Measurements from ENCODE around the gene R3HDML.

Gene R3HDML

DNA sequence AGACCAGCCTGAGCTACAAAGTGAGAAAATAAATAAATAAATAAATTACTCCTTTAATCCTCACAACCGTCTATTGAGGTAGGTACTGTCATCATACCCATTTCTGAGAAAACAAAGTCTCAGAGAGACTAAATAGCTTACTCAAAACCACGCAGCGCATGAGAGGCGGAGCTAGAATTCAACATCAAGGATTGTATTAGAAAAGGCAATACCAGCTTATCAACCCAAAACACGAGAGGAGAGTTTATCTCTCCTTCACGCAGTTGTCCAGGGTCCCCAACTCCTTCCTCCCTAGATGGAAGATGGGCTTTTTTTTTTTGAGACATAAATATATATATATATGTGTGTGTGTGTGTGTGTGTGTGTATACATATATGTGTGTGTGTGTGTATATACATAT lies 30.9 kb downstream of the R3HDML start:
- DNase-seq, result no peak

DNA sequence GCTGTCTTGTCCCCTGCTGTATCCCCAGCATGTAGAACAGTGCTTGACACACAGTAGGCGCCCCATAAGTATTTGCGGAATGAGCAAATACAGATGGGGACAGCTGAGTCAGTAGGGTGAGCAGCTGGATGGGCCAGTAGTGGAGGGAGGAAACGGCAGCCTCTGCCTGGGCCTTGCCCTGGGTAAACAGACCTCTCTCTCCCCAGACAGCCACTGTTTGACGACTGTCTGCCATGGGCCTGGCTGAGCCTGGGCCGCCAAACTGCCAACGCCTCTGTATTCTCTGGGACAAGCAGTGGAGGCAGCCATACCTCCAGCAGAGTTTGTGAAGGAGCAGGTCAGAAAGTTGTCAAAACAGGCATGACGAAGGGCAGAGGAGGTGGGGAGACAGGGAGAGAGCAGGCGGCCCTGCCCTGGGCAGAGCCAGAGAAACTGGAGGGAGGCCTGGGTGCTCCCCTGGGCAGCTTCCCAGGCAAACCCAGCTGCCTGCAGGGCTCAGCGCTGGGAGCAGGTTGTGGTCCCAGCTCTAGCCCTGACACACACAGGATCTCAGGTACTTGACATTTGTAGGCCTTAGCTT lies 33.9 kb downstream of the R3HDML start:
- DNase-seq, result no peak

DNA sequence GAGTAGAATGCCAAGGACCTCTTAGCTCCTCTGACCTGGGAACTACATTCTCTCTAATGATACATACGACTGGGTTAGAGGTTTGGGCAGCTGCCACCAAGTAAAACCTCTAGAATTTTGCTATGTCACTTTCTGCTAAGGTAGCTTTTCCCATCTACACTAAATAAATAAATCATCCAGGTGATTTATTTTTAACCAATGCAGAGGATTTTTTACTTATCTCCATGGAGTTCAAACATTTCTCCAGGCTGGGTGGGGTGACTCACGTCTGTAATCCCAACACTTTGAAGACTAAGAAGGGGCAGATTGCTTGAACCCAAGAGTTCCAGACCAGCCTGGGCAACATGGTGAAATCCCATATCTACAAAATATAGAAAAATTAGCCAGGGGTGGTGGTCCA lies 45.8 kb downstream of the R3HDML start:
- DNase-seq, result no peak

DNA sequence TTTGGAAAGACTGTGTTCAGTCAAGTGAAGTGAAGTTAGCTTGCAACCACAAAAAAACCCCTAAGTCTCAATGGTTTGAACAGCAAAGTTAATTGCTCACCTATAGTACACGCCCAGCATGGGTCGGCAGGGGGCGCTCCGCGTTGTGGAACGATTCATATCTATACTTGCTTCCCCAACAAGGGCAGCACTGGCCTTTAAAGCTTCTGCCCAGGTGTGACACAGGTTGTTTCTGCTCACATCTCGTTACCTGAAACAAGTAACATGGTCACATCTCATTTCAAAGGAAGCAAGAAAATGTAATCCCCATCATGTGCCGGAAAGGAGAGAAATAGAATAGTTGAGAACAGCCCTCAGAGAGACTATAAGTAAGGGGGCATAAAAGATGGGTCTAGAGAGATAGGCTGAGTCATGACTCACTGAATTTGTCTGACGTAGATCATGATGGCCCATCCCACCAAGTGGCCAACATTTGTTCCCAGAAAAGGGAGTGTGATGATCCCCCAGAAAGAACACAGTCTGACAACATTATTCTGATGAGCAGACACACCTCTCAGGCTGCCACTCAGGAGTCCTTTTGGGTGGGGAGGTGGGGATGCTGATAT lies 47.7 kb downstream of the R3HDML start:
- peak; percentile 62 for DNase-seq

DNA sequence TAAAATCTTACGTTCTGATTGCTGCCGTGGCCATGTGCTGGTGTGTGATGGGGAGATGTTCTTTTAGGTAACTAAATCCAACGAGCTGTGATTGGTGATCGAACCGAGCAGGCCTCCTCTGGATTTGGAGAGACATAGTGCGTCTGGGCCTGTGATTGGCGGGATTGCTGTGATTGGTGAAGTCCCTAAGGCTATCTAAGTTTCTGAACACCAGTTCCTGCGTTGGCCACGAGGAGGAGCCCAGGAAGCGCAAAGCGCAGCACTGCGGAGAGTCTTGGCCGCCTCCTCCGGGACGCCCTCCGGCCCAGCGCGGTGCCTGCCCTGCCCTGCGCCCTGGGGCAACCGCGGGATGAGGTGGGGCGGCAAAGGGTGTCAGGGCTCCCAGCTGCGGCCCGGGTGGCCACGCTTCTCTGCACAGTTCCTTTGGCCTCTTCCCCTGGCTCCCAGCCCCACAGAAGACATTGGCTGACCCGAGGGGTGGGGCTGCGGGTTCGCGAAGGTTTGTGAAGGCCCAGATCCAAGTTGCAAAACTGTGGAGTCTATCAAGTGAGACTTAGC lies 51.7 kb downstream of the R3HDML start:
- peak; percentile 42 for DNase-seq

DNA sequence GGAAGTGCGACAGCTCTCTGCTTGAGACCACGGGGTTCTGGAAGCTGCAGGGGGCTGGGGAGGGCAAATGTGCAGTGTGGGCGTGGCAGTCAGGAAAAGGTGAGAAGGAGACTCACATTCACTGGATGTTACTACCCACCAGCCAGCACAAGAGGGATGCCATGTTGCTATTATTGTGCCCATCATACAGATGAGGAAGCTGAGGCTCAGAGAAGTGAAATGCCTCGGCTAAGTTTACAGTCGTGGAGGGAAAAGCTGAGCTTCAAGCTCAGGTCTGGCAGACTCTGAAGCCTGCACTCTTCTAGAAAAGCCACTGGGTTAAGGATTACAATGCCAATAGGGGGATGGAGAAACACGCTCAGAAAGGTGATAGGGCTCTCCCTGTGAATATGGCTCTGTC lies 53.0 kb downstream of the R3HDML start:
- DNase-seq, result no peak

DNA sequence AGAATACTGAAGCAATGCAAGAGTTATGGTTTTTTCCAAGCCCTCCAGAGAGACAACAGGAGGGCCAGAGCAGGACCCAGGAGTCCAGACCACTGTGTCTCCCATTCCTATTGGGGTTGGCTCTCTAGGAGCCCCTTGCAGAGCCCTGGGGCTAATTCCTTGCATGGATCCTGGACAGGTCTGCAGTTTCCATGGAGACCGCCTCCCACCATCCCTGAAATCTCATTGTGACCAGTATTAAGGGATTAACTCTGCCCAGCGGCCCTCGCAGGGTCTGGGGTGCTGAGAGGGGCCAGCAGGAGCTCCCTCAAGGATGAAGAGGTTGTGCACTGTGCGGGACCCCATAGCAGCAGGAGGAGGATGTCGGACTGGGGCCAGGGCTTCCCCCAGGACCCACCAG lies 53.4 kb downstream of the R3HDML start:
- DNase-seq, result no peak

DNA sequence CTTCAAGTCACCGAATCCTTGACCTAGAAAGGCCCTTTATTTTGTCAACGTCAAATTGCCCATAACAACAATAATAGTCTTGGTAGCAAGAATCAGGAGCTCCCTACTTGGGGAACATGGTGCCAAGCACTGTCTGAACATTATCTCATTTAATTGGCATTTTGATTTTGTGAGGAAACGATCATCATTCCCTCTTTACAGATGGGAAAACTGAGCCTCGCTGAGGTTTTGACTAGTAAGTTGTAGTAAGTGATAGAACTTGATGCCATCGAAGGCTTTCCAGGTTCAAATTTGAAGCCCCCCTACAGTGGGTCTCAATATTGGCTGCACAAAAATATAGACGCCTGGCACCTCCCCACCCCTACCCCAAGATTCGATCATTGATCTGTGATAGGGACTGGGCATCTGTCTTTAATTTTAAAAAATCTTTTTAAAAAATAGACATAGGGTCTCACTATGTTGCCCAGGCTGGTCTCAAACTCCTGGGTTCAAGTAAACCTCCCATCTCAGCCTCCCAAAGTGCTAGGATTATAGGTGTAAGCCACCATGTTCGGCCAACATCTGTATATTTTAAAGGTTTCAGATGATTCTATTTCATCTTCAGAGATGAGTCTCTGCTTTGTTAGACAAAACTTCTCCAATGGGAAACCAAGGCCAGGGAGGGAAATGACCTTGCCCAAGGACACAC lies 55.4 kb downstream of the R3HDML start:
- DNase-seq, result no peak

DNA sequence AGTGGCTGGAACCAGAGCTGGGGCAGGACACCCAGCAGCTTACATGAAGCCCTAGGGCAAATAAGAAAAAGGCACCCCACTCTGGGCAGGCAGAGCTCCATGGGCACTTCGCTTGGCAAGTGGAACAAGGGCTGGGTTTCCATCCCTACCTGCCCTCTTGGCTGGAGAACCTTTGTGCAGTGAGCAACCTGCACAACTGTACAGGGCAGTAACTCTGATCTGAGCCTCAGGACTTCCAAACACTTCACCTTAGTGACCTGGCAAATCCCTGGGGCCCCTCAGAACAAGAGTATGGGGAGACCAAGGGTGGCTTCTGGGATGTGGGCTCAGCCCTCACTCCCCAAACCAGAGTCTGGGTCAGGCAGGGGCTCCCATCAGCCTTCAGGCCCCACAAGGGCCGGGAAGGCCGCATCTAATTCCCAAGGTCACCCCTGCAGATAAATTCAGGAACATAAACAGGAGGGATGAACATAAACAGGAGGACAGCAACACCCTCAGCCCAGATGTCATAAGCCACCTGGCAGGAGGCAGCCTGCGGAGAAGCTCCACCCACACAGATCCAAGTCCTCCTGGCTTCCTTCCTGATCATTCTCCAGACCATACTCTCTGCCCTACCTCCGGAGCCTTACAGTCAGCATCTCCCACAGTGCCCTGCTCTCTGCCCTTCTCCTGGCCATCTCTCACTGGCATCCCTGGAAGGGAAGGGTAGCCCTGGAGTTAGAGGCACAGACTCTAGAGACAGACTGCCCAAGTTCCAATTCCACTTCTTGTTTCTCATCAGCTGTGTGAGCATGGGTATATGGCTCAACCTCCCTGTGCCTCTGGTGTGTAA lies 56.1 kb downstream of the R3HDML start:
- DNase-seq, result no peak

DNA sequence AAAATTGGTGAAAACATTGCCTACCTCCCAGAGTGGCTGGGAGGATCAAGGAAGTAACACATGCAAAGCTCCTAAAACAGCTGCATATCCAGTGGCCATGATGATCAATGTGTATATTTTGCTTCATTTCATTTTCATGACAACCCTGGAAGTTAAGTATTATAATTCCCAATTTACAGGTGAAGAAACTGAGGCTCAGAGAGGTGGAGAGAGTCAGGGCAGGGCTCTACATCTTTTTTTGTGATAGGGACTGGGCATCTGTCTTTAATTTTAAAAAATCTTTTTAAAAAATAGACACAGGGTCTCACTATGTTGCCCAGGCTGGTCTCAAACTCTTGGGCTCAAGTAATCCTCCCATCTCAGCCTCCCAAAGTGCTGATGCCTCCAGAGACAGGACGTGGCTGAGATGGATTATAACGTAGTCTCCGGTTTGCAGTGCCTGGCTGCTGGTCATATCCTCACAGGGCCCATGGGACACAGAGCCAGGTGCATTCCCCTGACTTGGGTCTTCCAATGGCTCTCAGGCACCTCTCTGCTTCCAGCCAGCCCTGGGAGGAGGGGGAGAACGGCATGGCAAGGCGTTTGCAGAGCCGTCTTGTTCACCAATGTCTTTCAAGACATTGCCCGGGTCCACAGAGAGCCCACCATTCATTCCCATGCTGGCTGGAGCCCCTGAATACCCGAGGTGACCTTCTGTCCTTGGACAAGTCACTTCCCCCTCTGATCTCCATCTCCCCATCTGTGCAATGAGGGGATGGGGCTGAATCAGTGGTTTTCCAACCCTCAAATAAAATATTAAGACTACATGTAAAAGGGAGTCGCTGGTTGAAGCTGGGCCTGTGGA lies 57.0 kb downstream of the R3HDML start:
- DNase-seq, result no peak

DNA sequence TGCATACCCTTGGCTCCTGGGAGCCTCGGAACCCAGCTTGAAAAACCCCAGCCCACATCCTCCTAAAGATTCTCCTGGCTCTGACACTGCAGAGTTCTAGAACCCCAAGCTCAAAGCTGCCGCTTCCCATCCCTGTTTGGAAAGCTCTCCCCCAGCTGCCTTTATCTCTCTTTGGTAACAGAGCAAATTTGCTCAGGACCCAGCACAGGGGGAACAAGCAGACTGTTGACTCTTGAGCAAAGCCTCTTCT lies 57.5 kb downstream of the R3HDML start:
- no peak for DNase-seq

DNA sequence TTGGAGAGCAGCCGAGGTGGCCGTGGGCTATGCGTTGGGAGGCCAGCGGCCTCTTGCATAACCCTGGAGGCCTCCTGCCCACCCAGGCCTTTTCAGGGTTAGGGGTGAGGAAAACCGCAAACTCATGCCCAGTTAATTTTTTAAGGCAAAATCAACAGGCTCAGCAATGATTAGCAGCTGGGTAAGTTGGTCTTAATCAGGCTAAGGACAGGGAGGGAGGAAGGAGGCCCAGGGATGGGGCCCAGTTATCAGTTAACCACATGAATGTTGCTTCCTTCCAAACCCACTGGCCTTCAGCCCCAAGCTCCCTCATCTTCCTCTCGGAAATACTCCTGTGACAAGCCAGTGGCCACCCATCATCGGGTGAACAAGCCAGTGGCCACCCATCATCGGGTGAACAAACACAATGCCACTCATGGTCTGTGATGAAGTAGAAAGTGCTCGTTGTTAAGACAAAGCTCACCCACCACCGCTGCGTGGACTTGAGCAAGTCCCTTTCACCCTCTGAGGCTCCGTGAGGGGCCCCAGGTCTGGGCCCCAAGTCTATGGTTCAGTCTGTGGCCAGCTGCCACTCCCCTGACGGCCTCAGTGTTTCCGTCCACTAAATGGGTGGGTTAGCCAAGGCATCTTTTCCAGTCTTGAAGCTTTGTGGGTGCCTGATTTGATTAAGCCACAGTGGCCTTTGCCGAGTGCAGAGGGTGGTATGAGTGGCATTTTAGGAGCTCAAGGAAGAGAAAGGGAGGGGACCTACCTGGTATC lies 58.0 kb downstream of the R3HDML start:
- DNase-seq, result no peak

DNA sequence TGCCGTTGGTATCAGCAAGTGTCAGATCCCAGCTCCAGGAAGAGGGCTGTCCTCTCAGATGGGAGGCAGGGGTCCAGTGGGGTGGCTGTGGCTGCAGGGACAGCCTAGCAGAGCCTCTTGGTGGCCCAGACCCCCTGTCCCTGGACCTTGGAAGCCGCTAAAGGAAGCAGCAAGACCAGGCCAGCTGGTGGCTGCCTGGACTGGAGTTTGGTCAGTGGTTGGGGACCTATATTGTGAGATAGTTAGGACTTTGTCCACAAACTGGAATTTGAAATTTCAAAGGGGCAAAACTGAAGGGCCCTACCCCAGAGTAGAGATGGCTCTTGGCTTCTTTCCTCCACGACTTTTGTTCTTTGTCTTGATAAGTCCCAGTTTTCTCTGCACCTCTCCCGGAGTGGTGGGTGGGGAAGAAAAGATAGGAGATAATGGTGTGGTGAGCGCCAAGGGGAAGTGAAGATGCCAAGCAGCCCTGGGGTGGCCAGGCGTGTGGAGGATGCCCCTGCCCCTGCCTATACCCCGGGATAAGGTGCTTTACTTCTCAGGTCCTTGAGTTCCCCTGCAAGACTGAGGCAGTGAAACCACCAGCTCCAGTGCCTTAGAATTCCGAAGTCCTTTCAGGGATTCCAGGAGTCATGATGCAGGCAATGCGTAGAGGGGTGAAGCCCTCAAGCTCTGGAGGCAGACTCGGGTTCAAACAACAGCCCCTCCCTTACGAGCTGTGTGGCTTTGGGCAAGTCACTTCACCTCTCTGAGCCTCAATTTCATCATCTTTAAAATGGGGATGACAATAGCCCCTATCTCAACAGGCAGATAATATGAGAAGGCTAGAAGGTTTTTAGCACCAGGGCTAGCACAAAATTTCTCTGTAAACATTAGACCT lies 58.9 kb downstream of the R3HDML start:
- no peak for DNase-seq

DNA sequence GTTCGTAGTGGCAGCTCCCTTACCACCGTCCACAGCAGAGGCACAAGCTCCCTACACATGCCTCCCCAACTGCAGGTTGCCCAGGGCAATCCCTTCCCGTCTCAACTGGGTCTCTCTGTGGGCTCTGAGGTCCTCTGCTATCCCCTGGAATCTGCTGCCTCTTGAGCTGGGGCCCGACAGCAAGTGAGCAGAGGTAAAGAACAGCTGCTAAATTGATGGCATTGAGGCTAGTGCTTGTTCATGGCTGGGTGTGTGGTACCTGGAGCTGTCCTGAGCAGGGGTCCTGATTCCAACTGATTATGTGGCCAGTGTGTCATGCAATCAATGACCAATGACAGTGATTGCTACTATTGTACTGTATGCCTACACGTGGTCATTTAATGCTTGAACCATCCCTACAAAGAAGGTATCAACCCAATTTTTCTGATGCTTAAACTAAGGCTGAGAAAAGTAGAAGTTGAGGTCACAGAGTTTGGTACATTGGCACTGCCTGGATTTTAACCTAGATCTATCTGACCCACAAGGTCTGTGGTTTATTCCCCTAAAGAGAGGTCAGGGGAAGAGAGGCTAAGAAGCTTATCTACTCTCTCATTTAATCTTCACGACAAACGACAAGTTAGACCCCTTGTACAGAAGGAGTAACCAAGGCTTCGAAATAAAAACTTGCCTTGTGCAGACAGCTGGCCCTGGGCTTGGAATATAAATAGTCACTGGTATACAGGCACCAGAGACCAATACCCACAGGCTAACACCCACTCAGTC lies 59.7 kb downstream of the R3HDML start:
- no peak for DNase-seq

DNA sequence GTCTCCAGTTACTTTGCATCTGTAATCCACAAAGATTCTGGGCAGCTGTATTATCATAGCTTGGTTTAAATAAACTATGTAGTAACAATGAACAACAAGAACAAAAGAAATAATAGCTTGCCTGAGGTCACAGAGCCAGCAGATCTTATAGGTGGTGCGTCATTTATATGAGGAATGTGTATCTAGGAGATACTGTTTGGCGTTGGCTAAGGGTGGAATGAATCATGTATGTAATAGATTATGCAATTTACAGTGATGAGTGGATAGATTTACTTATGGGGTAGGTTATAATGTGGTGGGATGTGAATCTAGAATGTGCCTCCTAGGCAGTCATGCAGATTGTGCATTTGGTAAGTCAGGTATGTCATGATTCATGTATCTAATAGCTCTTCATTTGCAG lies 61.5 kb downstream of the R3HDML start:
- no peak for DNase-seq

DNA sequence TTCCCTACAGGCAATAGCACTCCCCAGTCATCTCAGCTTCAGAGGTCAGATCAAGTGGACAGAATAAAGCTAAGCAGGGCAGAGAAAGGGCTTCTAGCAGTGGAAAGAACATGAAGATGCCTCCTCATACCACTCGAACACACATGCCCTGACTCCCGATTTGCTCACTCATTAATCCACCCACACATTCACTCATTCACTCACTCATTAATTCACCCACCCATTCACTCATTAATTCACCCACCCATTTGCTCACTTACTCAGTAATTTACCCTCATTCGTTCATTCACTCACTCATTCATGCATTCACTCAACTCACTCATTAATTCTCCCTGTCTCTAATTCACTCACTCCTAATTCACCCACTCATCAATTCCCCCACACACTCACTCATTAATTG lies 62.6 kb downstream of the R3HDML start:
- no peak for DNase-seq

DNA sequence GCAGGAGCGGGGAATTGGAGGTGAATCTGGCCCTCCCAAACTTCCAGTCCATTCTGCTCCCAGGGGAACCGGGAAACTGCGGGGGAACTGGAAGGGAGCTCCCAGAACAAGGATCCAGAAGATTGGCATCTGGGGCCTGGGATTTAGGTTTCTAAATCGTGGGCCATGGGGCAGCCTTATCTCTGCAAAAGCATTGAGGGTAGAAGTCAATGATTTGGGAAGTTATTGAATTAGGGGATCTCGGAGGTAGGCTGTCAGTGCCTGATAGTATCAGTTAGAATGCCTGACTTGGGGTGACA lies 63.8 kb downstream of the R3HDML start:
- DNase-seq, result no peak

Data from central memory CD4-positive, alpha-beta T cell (primary cell).